NCI-H748 (cell line): Measurements from ENCODE around the gene ADGRG6.
"Not testable (repeated sequence)": the region's sequence is repeated elsewhere in the genome, so short reads cannot be mapped to it uniquely, and the experiment has no call there.

Experiments used
- DNase-seq: peaks from one replicate; lab custom pipeline; 2025; ENCODE audit not compliant: unreplicated experiment; lab: John Stamatoyannopoulos, UW

Gene ADGRG6

GRCh38 chr6:142301651-142302391 is at the start of gene ADGRG6:
TSS of gene ADGRG6 (plus strand) at chr6:142302007. CDS start at chr6:142302330, 323 bp downstream.
- DNase-seq: peak; percentile 51

- no peak for DNase-seq
Measured at GRCh38 chr6:142254513-142254912, 47.3 kb upstream of the ADGRG6 start.

- DNase-seq: no peak
Measured at GRCh38 chr6:142255785-142256184, 46.0 kb upstream of the ADGRG6 start.

- DNase-seq: no peak
Measured at GRCh38 chr6:142258305-142258704, 43.5 kb upstream of the ADGRG6 start.

- DNase-seq: no peak
Measured at GRCh38 chr6:142258757-142259156, 43.0 kb upstream of the ADGRG6 start.

- no peak for DNase-seq
Measured at GRCh38 chr6:142260748-142261147, 41.1 kb upstream of the ADGRG6 start.

- DNase-seq: no peak
Measured at GRCh38 chr6:142262231-142262630, 39.6 kb upstream of the ADGRG6 start.

GRCh38 chr6:142265476-142265875 is 36.3 kb upstream of the ADGRG6 start:
- DNase-seq: no peak

GRCh38 chr6:142266060-142266459 is 35.7 kb upstream of the ADGRG6 start:
- DNase-seq: no peak

GRCh38 chr6:142271476-142271875 is 30.3 kb upstream of the ADGRG6 start:
- DNase-seq: no peak

GRCh38 chr6:142274656-142275055 is 27.2 kb upstream of the ADGRG6 start:
- DNase-seq: no peak

- DNase-seq: no peak
Measured at GRCh38 chr6:142275236-142276006, 26.4 kb upstream of the ADGRG6 start.

GRCh38 chr6:142276256-142276655 is 25.6 kb upstream of the ADGRG6 start:
- DNase-seq: no peak

GRCh38 chr6:142279350-142280180 is 22.2 kb upstream of the ADGRG6 start:
- DNase-seq: no peak

GRCh38 chr6:142280265-142280664 is 21.5 kb upstream of the ADGRG6 start:
- no peak for DNase-seq

GRCh38 chr6:142280927-142281326 is 20.9 kb upstream of the ADGRG6 start:
- DNase-seq: no peak

GRCh38 chr6:142283138-142283537 is 18.7 kb upstream of the ADGRG6 start:
- not testable (repeated sequence) for DNase-seq

GRCh38 chr6:142284419-142284818 is 17.4 kb upstream of the ADGRG6 start:
- no peak for DNase-seq

- no peak for DNase-seq
Measured at GRCh38 chr6:142285235-142286087, 16.3 kb upstream of the ADGRG6 start.

GRCh38 chr6:142286088-142286409 is 15.8 kb upstream of the ADGRG6 start:
- DNase-seq: no peak

GRCh38 chr6:142289687-142290086 is 12.1 kb upstream of the ADGRG6 start:
- DNase-seq: no peak
